ENCODE measurements around the gene FAM227B. TPM values are rescaled to one million over a fixed set of nuclear protein-coding genes. Genes with fewer than 3 reads are reported as not detected.
A peak's percentile ranks its signal among the peaks of the same experiment; 100 is the strongest.
"Not testable (repeated sequence)": the region's sequence is repeated elsewhere in the genome, so short reads cannot be mapped to it uniquely, and the experiment has no call there.

Gene FAM227B
- total RNA-seq, 2 experiments from 2014 or later: 3.0 to 3.5 TPM

DNA sequence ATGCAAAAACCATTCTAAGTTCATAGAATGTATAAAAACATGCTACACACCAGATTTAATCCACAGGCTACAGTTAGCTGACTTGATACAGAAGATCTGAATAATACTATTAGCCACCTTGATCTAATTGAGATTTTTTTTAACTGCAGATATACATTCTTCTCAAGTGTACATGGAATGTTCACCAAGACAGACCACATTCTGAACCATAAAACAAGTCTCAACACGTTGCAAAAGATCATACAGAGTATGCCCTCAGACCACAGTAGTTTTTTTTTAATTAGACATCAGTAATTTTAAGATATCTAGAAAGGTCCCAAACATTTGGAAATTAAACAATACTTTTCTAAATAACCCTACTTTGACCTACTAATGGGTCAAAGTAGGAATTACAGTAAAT, 114.3 kb downstream of the FAM227B start:
- ChIA-PET POLR2A (no interaction called here), CTCF (no interaction called here)
- no peaks in the 10 kb centered on the region for H3K4me1 Mint-ChIP-seq
- DNase-seq: no peak
- peaks cover 4% of the 10 kb centered on the region for H3K9me3 Mint-ChIP-seq
- no peak overlapping the region for H3K4me3 Mint-ChIP-seq
- no peaks in the 10 kb centered on the region for H3K36me3 Mint-ChIP-seq (ENCODE audit: low read depth)
- H3K27ac Mint-ChIP-seq: no peak overlapping the region
- no peaks in the 10 kb centered on the region for H3K27me3 Mint-ChIP-seq

DNA sequence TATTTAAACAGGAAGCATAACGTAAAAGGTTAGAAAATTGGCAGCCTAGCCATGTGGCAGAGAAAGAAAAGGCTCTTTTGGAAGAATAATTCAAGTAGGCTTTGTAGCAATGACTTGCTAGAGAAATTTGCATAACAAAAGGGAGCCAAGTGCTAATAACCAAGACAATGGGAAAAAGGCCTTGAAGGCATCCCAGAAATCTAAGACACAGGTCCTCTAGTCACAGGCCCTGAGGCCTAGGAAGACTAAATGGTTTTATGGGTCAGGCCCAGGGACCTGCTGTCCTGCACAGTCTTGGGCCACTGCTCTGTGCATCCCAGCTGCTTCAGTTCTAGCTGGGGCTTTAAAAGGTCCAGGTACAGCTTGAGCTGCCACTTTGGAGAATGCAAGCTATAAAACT, 119.0 kb downstream of the FAM227B start:
- ChIA-PET POLR2A (no interaction called here), CTCF (no interaction called here)
- Mint-ChIP-seq H3K9me3 (peaks cover 8% of the 10 kb centered on the region), H3K27ac (no peak overlapping the region), H3K36me3 (ENCODE audit: low read depth) (no peaks in the 10 kb centered on the region), H3K4me1 (no peaks in the 10 kb centered on the region), H3K27me3 (no peaks in the 10 kb centered on the region), H3K4me3 (no peak overlapping the region)
- DNase-seq: no peak

DNA sequence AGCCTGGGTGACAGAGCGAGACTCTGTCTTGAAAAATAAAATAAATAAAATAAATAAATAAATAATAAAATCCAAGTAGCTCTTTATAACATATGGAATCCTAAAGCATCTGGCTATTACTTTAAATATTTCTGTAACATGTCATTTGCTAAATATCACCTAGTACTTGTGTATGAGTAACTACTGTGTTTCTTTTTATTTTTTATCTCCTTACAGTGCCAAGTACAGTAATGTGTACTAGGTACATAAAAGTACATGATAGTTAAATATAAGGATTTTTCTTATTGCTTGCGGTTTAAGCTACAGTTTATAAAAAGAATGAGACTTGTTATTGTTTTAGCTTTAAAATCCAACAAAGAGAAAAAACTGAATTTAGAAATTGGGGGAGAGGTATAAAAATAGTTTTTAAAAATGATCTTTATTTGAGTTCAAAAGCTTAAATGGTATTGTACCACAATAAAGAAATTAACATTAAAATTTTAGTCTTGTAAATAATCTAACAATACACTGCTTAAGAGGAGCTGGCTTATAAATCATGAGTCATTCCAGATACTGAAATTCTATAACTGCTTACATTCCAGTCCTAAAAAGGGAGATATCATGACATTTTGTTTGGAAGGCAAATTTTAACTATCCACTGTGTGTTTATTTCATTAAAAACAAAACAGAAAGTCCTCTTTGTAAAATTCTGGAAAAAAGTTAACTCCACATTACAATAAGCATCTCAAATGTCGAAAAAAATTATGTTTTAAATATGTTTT, 124.4 kb downstream of the FAM227B start:
- Mint-ChIP-seq H3K27me3 (peaks cover 2% of the 10 kb centered on the region), H3K4me1 (no peaks in the 10 kb centered on the region), H3K27ac (no peak overlapping the region), H3K9me3 (peaks cover 4% of the 10 kb centered on the region), H3K36me3 (ENCODE audit: low read depth) (no peaks in the 10 kb centered on the region), H3K4me3 (no peak overlapping the region)
- ChIA-PET CTCF (no interaction called here), POLR2A (no interaction called here)
- DNase-seq: no peak

DNA sequence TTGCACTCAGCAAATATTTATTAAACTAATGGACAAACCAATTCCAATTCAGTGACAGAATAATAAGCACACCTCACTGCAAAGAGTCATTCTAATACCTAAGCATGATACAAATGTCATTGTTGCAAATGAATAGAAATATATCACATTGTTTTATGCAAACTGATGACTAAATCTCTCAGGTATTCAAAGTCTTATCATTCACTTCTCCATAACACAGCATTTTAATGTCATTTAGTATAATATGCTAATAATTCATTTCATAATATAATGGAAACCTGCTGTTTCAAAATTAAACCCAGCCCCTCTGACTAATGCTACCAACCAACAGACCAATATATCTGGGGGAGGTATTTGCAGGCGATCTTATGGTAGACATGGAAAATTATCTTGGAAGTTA, 125.8 kb downstream of the FAM227B start:
- no peak overlapping the region for H3K4me3 Mint-ChIP-seq
- ChIA-PET CTCF (no interaction called here), POLR2A (no interaction called here)
- H3K27me3 Mint-ChIP-seq: peaks cover 2% of the 10 kb centered on the region
- H3K27ac Mint-ChIP-seq: no peak overlapping the region
- no peaks in the 10 kb centered on the region for H3K4me1 Mint-ChIP-seq
- no peaks in the 10 kb centered on the region for H3K9me3 Mint-ChIP-seq
- DNase-seq: no peak
- no peaks in the 10 kb centered on the region for H3K36me3 Mint-ChIP-seq (ENCODE audit: low read depth)

DNA sequence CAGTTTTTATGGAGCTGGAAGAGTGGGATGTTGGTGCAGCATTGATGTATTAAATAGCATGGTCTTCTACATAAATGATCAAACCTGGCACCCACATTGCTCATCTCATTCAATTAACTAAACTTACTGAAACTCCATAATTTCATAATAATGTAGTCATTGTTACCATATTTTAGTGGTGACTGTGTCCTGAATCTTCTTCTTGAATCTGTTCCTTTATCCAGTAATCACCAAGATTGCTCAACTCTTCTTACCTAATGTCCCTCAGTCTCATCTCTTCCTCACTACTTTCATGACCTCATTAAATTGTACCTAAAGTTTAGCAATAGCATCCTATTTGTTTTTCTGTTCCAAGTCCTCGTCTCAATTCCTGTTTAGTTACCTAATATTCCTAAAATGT, 127.8 kb downstream of the FAM227B start:
- DNase-seq: no peak
- no peaks in the 10 kb centered on the region for H3K9me3 Mint-ChIP-seq
- ChIA-PET CTCF (no interaction called here), POLR2A (no interaction called here)
- H3K4me1 Mint-ChIP-seq: no peaks in the 10 kb centered on the region
- no peaks in the 10 kb centered on the region for H3K36me3 Mint-ChIP-seq (ENCODE audit: low read depth)
- H3K27me3 Mint-ChIP-seq: peaks cover 2% of the 10 kb centered on the region
- no peak overlapping the region for H3K27ac Mint-ChIP-seq
- H3K4me3 Mint-ChIP-seq: no peak overlapping the region

DNA sequence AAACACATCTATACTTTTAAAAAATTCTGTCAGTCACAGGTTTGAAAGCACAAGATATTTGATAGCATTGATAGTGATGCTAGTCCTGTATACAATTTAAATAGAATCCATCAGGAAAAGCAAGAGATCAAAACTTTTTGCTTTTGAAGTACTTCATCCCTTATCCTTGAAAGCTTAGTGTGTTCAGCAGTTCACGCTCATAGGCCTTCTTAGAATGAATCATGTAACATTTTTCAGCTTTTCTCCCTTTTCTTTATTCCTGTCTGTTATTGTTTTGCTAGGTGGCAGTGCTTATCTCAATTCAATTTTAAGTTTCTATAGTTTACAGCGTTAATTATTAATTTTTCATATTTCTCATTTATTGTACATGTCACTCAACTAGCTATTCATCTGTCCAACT, 128.5 kb downstream of the FAM227B start:
- Mint-ChIP-seq H3K4me1 (no peaks in the 10 kb centered on the region), H3K27ac (no peak overlapping the region), H3K4me3 (no peak overlapping the region), H3K27me3 (peaks cover 2% of the 10 kb centered on the region), H3K9me3 (no peaks in the 10 kb centered on the region), H3K36me3 (ENCODE audit: low read depth) (no peaks in the 10 kb centered on the region)
- ChIA-PET CTCF (no interaction called here), POLR2A (no interaction called here)
- no peak for DNase-seq

DNA sequence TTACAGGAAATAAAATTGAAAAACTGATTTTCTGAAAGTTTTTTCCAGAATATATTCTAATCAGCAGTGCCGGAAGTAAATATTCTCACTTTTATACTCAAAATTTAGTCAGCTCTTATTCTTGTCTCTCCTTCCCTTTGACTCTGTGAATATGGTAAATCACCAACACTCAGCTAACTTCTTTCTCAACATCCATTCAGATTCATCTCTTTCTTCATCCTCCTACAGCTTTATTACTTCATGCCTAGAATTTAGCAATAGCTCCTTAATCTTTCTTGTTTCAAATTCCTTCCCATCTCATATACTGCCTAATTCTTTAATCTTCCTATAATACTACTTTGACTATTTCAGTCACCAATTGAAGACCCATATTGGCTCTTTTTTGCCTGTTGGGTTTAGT, 129.7 kb downstream of the FAM227B start:
- Mint-ChIP-seq H3K36me3 (ENCODE audit: low read depth) (no peaks in the 10 kb centered on the region), H3K9me3 (no peaks in the 10 kb centered on the region), H3K27ac (no peak overlapping the region), H3K4me1 (no peaks in the 10 kb centered on the region), H3K27me3 (peaks cover 2% of the 10 kb centered on the region), H3K4me3 (no peak overlapping the region)
- ChIA-PET CTCF (no interaction called here), POLR2A (no interaction called here)
- DNase-seq: no peak

DNA sequence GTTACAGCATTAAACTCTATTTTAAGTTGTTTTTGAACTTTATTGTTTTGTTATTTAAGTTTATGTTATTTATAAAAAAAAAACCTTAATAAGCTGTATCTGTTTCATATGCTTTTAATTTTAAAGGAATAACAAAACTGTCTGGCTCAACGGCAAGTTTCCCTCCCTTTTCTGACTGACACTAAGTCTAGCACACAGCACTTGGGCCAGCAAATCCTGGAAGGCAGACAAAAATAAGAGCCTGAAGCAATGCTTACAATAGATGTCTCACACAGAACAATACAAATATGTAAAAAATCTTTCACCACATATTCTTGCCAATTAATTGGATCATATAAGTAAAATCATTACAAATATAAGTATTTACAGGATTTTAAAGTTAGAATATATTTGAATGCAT, 135.2 kb downstream of the FAM227B start:
- H3K36me3 Mint-ChIP-seq (ENCODE audit: low read depth); CTCF ChIA-PET; H3K9me3 Mint-ChIP-seq; DNase-seq; H3K4me1 Mint-ChIP-seq; H3K27me3 Mint-ChIP-seq; POLR2A ChIA-PET; H3K4me3 Mint-ChIP-seq; H3K27ac Mint-ChIP-seq: not testable (repeated sequence)

DNA sequence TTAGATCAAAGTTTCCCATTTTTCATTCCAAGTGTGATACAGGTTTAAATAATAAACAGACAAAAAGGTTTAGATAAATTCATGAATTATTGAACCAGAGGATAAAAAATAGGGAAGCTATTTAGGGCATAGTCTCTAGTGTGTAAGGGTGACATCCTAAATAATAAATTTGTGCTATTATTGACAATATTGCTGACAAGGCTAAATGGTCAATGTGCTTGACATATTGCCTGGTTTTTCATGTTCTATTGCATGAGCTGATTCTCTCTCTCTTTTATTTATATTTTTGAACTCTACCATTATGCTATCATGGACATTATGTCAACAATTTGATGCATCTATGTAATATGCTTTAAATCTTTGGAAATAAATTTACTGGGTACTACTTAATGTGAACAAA, 141.6 kb downstream of the FAM227B start:
- H3K27ac Mint-ChIP-seq; H3K36me3 Mint-ChIP-seq (ENCODE audit: low read depth); POLR2A ChIA-PET; H3K9me3 Mint-ChIP-seq; H3K27me3 Mint-ChIP-seq; H3K4me1 Mint-ChIP-seq; CTCF ChIA-PET; DNase-seq; H3K4me3 Mint-ChIP-seq: not testable (repeated sequence)

DNA sequence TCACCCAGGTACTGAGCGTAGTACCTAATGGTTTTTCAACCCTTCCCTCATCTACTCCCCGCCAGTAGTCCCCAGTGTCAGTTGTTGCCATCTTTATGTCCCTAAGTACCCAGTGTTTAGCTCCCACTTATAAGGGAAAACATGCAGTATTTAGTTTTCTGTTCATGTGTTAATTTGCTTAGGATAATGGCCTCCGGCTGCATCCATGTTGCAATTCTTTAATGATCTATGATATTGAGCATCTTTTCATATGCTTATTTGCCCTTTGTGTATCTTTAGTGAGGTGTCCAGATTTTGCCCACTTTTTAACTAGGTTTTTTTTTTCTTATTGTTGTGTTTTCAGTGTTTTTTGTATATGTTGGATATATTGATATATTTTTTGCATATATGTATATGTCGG, 142.6 kb downstream of the FAM227B start:
- POLR2A ChIA-PET, H3K27ac Mint-ChIP-seq: not testable (repeated sequence)

DNA sequence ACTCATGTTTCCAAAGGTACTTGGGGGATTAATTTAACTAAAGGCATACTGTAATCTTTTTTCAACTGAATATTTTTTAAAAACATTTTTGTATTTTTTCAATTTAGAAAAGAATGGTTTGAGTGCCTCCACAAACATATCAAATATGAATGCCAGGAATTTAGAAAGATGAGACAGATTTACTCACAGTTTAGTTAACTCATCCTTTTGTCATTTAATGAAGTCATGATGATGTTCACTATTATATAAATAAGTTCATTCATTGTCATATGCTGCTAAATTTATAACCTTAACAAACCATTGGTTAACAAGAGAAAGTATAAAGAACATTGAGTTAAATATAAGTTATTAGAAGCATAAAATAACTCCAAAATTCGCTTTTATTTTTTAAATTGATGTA, 147.6 kb downstream of the FAM227B start:
- Mint-ChIP-seq H3K9me3 (no peaks in the 10 kb centered on the region), H3K4me3 (no peak overlapping the region), H3K27ac (no peak overlapping the region), H3K36me3 (ENCODE audit: low read depth) (no peaks in the 10 kb centered on the region), H3K27me3 (peaks cover 4% of the 10 kb centered on the region), H3K4me1 (peaks cover 8% of the 10 kb centered on the region)
- no peak for DNase-seq
- ChIA-PET CTCF (no interaction called here), POLR2A (no interaction called here)

More for the DNA sequence above, 142.6 kb downstream of the FAM227B start:
- H3K36me3 Mint-ChIP-seq (ENCODE audit: low read depth); H3K4me1 Mint-ChIP-seq; H3K4me3 Mint-ChIP-seq; H3K27me3 Mint-ChIP-seq; CTCF ChIA-PET; DNase-seq; H3K9me3 Mint-ChIP-seq: not testable (repeated sequence)

DNA sequence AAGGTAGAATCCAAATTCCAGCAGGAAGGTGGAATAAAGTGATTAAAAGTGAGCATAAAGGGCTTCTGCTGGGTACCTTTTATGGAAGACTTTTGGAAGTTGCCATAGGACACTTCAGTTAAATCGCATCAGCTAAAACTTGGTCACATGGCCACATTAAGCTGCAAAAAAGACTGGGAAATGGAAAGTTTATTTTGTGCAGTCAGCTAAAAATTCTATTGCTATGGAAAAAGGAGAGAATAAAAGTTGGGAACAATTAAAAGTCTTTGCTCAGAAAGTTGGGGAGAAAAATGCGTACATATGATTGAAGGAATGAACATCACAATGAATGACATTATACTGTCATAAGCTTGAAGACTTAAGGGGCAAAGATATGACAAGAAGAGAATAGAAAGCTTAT, 148.3 kb downstream of the FAM227B start:
- no peaks in the 10 kb centered on the region for H3K36me3 Mint-ChIP-seq (ENCODE audit: low read depth)
- H3K27me3 Mint-ChIP-seq: peaks cover 4% of the 10 kb centered on the region
- H3K9me3 Mint-ChIP-seq: no peaks in the 10 kb centered on the region
- ChIA-PET CTCF (interaction anchor here (0.7 kb wide), 1 partner anchor 48 kb away, joined by 3 read pairs; no protein-coding TSS in a partner anchor), POLR2A (no interaction called here)
- H3K4me1 Mint-ChIP-seq: peaks cover 8% of the 10 kb centered on the region
- no peak overlapping the region for H3K4me3 Mint-ChIP-seq
- DNase-seq: no peak
- H3K27ac Mint-ChIP-seq: no peak overlapping the region

DNA sequence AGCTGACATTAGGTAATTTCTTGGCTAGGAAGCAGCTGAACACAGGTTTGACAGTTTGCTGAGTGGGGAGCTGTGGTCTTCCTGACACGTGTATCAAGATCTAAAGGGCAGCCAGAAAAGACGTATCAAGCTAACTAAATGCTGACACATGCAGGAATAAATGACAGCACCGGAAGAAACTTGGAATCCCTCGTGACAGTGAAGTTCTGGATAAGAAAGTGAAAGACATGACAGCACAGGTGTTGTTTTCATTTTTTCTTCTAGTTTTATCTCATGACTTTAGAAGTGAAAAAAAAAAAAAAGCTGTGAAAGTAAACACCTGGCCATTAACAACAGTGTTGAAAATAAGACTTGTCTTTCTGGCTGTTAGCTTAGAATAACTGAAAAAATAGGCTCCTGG, 148.9 kb downstream of the FAM227B start:
- CTCF ChIA-PET: interaction anchor here (0.7 to 1.5 kb wide), 3 partner anchors 48 to 535 kb away, joined by 3 to 6 read pairs (median 6); no protein-coding TSS in a partner anchor

DNA sequence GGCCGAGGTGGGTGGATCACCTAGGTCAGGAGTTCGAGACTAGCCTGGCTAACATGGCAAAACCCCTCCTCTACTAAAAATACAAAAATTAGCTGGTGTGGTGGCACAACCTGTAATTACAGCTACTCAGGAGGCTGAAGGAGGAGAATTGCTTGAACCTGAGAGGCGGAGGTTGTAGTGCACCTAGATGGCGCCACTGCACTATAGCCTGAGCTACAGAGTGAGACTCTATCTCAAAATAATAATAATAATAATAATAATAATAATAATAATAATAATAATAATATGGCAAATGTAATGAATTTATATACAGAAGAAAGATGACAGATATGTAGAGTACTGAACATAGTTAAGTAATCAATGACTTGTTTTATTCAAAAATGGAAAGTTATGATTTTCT, 149.4 kb downstream of the FAM227B start:
- H3K4me1 Mint-ChIP-seq: peaks cover 14% of the 10 kb centered on the region
- POLR2A ChIA-PET; H3K27me3 Mint-ChIP-seq; H3K9me3 Mint-ChIP-seq; H3K4me3 Mint-ChIP-seq; H3K27ac Mint-ChIP-seq; H3K36me3 Mint-ChIP-seq (ENCODE audit: low read depth): not testable (repeated sequence)
- DNase-seq: peak; percentile 43
- CTCF ChIA-PET: interaction anchor here (1.4 to 1.5 kb wide), 2 partner anchors 236 to 536 kb away, joined by 6 read pairs; no protein-coding TSS in a partner anchor

More for the DNA sequence above, 148.9 kb downstream of the FAM227B start:
- peak; percentile 18 for DNase-seq
- Mint-ChIP-seq H3K9me3 (no peaks in the 10 kb centered on the region), H3K4me3 (no peak overlapping the region), H3K27me3 (peaks cover 4% of the 10 kb centered on the region), H3K27ac (no peak overlapping the region), H3K36me3 (ENCODE audit: low read depth) (no peaks in the 10 kb centered on the region), H3K4me1 (peaks cover 13% of the 10 kb centered on the region)
- POLR2A ChIA-PET: no interaction called here

Data from activated CD4-positive, alpha-beta T cell treated with anti-CD3 and anti-CD28 coated beads, Interleukin-2, amount 10 ng/mL, durations not matched to agents 7 days and 5 days (primary cell).